NT2/D1 (cell line): ENCODE results near the gene ROBO1.

ENCODE experiments used
- SUZ12 ChIP-seq: IDR thresholded peaks from 2 replicates; pipeline ENCODE4 v1.6.1; 2011; ENCODE audit not compliant: insufficient read length, insufficient read depth; ENCODE audit errors: extremely low read depth
- YY1 ChIP-seq: IDR thresholded peaks from 2 replicates; pipeline ENCODE4 v1.6.1; 2011; ENCODE audit not compliant: insufficient read length, insufficient read depth
- ZNF274 ChIP-seq: IDR thresholded peaks from 2 replicates; pipeline ENCODE4 v1.6.1; 2011; ENCODE audit warnings: mild to moderate bottlenecking, low read depth, low read length

DNA sequence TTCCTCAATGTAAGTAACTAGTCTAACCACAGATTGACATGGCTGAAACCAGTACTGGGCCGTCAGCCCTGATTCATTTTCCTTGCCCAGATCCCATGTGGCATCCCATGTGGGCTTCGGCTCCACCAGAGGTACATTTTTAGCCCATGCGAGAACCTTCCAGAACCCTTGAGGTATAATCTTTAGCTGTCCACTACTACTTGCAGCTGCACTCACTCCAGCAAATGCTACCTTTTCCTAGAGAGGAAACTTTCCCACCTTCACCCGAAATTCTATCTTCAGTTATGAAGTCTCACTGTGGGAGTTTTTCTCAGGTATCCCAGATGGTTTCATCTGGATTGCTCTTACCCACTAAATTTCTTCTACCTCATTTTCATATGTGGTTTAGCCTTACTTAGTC lies 907.2 kb downstream of the ROBO1 start:
- TF ChIP-seq ZNF274 (no peak), YY1 (no peak), SUZ12 (no peak)
